GM12875 (cell line): Measurements from ENCODE around the gene ZDBF2.
"Not testable (repeated sequence)": the region's sequence is repeated elsewhere in the genome, so short reads cannot be mapped to it uniquely, and the experiment has no call there.

Experiments used
- H3K4me3 ChIP-seq: one replicate; pipeline ENCODE4 v1.5.1; 2011; ENCODE audit warnings: low read depth, low read length, control low read depth
- TF ChIP-seq, protein P1 (sequence below): IDR thresholded peaks from 2 replicates; pipeline ENCODE4 v1.5.1; 2011; ENCODE audit warnings: low read depth, mild to moderate bottlenecking, control low read depth, inconsistent platforms, low read length, moderate library complexity, borderline replicate concordance; ENCODE audit not compliant: insufficient read depth

The ZDBF2 gene

GRCh38 chr2:206296128-206296527 is 21.7 kb downstream of the ZDBF2 start:
- TF ChIP-seq, protein P1, sequence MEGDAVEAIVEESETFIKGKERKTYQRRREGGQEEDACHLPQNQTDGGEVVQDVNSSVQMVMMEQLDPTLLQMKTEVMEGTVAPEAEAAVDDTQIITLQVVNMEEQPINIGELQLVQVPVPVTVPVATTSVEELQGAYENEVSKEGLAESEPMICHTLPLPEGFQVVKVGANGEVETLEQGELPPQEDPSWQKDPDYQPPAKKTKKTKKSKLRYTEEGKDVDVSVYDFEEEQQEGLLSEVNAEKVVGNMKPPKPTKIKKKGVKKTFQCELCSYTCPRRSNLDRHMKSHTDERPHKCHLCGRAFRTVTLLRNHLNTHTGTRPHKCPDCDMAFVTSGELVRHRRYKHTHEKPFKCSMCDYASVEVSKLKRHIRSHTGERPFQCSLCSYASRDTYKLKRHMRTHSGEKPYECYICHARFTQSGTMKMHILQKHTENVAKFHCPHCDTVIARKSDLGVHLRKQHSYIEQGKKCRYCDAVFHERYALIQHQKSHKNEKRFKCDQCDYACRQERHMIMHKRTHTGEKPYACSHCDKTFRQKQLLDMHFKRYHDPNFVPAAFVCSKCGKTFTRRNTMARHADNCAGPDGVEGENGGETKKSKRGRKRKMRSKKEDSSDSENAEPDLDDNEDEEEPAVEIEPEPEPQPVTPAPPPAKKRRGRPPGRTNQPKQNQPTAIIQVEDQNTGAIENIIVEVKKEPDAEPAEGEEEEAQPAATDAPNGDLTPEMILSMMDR: no peak
- H3K4me3 ChIP-seq: no peak overlapping the region

GRCh38 chr2:206299608-206300007 is 25.1 kb downstream of the ZDBF2 start:
- H3K4me3 ChIP-seq: not testable (repeated sequence)

DNA sequence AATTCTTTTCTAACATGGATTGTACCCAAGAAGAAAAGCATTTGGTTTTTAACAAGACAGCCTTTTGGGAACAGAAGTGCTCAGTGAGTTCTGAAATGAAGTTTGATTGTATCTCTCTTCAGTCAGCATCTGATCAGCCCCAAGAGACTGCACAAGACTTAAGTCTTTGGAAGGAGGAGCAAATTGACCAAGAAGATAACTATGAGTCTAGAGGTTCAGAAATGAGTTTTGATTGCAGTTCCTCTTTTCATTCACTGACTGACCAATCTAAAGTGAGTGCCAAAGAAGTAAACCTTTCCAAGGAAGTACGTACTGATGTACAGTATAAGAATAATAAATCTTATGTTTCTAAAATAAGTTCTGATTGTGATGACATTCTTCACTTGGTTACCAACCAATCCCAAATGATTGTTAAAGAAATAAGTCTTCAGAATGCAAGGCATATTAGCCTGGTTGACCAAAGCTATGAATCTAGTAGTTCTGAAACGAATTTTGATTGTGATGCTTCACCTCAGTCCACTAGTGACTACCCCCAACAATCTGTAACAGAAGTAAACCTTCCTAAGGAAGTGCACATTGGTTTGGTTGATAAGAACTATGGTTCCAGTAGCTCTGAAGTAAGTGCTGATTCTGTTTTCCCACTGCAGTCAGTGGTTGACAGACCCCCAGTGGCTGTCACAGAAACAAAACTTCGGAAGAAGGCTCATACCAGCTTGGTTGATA is 31.2 kb downstream of the ZDBF2 start:
- H3K4me3 ChIP-seq: no peak overlapping the region
- TF ChIP-seq, protein P1: no peak

GRCh38 chr2:206311026-206311425 is 36.6 kb downstream of the ZDBF2 start:
- H3K4me3 ChIP-seq: no peak overlapping the region
- TF ChIP-seq, protein P1: no peak

GRCh38 chr2:206316141-206316540 is 41.7 kb downstream of the ZDBF2 start:
- TF ChIP-seq, protein P1: no peak
- H3K4me3 ChIP-seq: no peak overlapping the region

- no peak overlapping the region for H3K4me3 ChIP-seq
- TF ChIP-seq, protein P1: no peak
These were observed 48.6 kb downstream of the ZDBF2 start for GRCh38 chr2:206323033-206323432.

- H3K4me3 ChIP-seq: no peak overlapping the region
- TF ChIP-seq, protein P1: no peak
These were observed 49.0 kb downstream of the ZDBF2 start for GRCh38 chr2:206323486-206323885.
